ENCODE data around the gene SPACA4.
"Not testable (repeated sequence)": the region's sequence is repeated elsewhere in the genome, so short reads cannot be mapped to it uniquely, and the experiment has no call there.

The SPACA4 gene

DNA sequence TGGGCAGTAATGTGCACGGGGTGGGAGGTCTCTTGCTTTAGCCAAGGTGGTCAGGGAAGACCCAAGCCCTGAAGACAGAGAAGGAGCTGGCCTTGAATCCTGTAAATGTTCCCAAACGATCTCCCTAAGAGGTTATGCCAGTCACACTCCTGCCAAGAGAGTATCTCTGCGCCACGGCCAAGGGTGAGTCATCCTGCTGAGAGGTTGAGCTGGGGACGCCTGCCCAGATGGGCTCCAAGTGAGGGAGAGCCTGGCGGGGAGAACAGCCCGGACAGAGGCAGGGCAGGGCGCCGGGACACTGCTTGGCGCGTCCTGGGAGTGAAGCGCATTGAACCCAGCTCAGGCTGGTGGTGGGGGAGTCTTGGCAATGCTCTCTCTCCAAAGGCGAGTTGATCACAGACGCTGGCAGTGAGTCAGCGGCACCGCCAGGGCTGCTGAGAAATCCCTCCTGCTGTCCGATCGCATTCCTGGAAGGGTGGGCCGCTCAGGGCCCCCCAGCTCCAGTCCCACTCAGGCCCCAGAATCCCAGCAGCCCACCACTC lies 38.1 kb upstream of the SPACA4 start:
- no peak overlapping the region for H3K27ac ChIP-seq
- TF ChIP-seq ZFX (IDR thresholded peaks at IDR 0.05; ENCODE audit: borderline replicate concordance): no peak
- TF ChIP-seq, protein P1, sequence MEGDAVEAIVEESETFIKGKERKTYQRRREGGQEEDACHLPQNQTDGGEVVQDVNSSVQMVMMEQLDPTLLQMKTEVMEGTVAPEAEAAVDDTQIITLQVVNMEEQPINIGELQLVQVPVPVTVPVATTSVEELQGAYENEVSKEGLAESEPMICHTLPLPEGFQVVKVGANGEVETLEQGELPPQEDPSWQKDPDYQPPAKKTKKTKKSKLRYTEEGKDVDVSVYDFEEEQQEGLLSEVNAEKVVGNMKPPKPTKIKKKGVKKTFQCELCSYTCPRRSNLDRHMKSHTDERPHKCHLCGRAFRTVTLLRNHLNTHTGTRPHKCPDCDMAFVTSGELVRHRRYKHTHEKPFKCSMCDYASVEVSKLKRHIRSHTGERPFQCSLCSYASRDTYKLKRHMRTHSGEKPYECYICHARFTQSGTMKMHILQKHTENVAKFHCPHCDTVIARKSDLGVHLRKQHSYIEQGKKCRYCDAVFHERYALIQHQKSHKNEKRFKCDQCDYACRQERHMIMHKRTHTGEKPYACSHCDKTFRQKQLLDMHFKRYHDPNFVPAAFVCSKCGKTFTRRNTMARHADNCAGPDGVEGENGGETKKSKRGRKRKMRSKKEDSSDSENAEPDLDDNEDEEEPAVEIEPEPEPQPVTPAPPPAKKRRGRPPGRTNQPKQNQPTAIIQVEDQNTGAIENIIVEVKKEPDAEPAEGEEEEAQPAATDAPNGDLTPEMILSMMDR (IDR thresholded peaks at IDR 0.05): no peak

DNA sequence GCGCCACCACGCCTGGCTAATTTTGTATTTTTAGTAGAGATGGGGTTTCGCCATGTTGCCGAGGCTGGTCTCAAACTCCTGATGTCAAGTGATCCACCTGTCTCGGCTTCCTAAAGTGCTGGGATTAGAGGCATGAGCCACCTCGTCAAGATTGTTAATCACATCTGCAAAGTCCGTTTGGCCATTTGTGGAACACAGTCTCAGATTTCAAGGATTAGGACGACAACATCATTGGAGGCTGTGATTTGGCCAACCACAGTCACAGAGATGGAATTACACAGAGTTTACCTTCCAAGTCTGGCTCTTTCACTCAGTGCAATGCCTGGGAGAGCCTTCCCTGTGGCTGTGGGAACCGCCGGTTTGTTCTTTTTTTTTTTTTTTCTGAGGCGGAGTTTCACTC lies 36.7 kb upstream of the SPACA4 start:
- peak overlapping the region; percentile 54 for H3K27ac ChIP-seq
- no peak for TF ChIP-seq ZFX (IDR thresholded peaks at IDR 0.05; ENCODE audit: borderline replicate concordance)
- TF ChIP-seq, protein P1 (IDR thresholded peaks at IDR 0.05): no peak

DNA sequence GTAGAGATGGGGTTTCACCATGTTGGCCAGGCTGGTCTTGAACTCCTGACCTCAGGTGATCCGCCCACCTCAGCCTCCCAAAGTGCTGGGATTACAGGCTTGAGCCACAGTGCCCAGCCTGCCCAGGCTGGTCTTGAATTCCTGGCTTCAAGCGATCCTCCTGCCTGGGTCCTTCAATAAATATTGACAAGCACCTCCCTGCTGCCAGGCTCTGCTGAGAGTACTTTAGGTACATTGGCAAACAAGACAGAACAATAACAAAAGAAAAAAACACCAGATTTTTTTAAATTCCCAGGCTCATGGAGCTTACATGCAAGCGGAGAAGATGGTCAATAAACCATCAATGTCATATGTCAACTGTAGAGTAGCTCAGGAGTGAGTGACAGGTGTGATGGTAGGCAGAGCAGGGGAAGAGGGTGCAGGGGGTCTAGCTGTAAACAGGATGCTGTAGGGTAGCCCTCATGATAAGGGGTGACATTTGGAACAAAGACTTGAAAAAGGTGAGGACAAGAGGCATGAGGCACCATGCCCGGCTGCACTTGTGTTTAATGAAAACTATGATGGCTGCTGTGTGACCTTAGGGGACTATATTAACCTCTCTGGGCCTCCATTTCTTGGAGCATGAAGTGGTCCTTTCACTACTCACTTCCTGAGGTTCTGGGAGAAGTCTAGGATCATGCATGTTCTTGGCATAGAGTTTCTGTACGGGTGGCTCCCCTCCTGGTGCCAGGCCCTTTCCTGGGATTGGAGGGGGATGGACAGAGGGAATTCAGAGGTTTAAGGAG lies 35.0 kb upstream of the SPACA4 start:
- TF ChIP-seq, protein P1 (IDR thresholded peaks at IDR 0.05): no peak
- no peak for TF ChIP-seq ZFX (IDR thresholded peaks at IDR 0.05; ENCODE audit: borderline replicate concordance)
- no peak overlapping the region for H3K27ac ChIP-seq

DNA sequence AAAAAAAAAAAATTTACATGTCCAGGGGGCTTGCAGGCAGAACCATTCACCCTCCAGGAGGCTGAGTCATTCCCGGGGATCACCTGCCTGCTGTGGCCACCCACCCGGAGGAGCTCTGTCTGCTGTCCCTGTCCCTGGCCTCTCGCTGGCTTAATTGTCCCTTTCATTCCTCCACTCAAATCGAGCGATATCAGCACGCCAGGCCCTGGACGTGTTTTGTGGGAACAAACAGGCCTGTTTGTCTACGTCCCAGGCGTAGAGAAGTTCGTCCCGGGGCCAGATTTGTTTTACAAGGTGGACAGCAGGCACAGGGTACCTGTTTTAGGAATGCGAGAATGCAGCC lies 33.4 kb upstream of the SPACA4 start:
- TF ChIP-seq, protein P1 (IDR thresholded peaks at IDR 0.05): no peak
- no peak for TF ChIP-seq ZFX (IDR thresholded peaks at IDR 0.05; ENCODE audit: borderline replicate concordance)
- no peak overlapping the region for H3K27ac ChIP-seq

DNA sequence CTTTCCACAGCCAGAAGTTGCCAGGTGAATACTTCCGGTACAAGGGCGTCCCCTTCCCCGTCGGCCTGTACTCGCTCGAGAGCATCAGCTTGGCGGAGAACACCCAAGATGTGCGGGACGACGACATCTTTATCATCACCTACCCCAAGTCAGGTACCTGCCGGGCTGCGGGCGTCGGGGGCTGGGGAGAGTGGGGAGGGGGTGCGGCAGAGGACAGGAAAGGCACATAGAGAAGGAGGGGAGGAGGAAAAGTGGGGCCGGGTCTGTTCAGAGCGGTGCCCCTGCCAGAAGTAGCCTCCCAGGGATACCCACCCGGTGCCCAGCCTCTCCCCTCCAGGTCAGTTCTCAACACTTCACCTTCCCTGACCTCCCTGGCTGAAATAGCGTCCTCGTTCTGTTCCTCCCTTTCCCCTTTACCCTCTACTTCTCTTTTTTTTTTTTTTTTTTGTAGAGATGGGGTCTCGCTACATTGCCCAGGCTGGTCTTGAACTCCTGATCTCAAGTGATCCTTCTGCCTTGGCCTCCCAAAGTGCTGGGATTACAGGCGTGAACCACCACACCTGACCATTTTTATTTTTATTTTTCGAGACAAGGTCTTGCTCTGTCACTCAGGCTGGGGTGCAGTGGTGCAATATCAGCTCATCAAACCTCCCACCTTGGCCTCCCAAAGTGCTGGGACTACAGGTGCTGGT lies 30.5 kb upstream of the SPACA4 start:
- TF ChIP-seq, protein P1 (IDR thresholded peaks at IDR 0.05): no peak
- no peak for TF ChIP-seq ZFX (IDR thresholded peaks at IDR 0.05; ENCODE audit: borderline replicate concordance)
- no peak overlapping the region for H3K27ac ChIP-seq

DNA sequence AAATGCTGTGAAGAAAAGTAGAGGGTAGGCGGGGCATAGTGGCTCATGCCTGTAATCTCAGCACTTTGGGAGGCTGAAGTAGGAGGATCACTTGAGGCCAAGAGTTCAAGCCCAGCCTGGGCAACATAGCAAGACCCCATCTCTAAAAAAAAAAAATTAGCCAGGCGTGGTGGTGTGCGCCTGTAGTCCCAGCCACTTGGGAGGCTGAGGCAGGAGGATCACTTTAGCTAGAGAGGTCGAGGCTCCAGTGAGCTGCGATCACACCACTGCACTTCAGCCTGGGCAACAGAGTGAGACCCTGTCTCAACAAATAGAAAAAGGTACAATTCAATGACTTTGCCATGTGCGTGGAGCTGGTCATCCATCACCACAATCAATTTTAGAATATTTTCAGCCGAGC lies 28.6 kb upstream of the SPACA4 start:
- not testable (repeated sequence) for H3K27ac ChIP-seq

DNA sequence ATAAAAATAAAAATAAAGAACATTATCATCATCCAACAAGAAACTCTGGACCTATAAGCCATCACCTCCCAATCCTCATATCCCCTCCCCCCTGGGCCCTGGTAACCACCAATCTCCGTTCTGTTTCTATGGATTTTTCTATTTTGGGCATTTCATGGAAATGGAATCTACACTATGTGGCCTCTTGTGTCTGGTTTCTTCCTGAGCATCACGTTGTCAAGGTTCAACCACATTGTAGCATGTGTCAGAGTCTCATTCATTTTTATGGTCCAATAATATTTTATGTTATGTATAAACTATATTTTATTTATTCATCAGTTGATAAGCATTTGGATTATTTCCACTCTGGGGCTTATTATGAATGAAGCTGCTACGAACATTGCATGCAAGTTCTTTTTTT lies 27.7 kb upstream of the SPACA4 start:
- TF ChIP-seq, protein P1 (IDR thresholded peaks at IDR 0.05): no peak
- TF ChIP-seq ZFX (IDR thresholded peaks at IDR 0.05; ENCODE audit: borderline replicate concordance): no peak
- H3K27ac ChIP-seq: no peak overlapping the region
